OCI-LY7 (cell line): ENCODE results near the gene CPB2.

Source experiments
- EZH2phosphoT487 ChIP-seq: fragments of 200-600 bp; sonication (generic); IDR thresholded peaks from 2 replicates; pipeline ENCODE4 v1.6.1; 2018; ENCODE audit warnings: low read depth, borderline replicate concordance, mild to moderate bottlenecking, mixed run types, antibody characterized with exemption, low read length, moderate library complexity, mixed read lengths
- TF ChIP-seq, protein P1 (sequence below): fragments of 200-600 bp; sonication (generic); conservative IDR thresholded peaks from 2 replicates; pipeline ENCODE4 v1.5.1; 2014; ENCODE audit warnings: mild to moderate bottlenecking, antibody characterized with exemption, low read length, moderate library complexity, mixed read lengths

DNA sequence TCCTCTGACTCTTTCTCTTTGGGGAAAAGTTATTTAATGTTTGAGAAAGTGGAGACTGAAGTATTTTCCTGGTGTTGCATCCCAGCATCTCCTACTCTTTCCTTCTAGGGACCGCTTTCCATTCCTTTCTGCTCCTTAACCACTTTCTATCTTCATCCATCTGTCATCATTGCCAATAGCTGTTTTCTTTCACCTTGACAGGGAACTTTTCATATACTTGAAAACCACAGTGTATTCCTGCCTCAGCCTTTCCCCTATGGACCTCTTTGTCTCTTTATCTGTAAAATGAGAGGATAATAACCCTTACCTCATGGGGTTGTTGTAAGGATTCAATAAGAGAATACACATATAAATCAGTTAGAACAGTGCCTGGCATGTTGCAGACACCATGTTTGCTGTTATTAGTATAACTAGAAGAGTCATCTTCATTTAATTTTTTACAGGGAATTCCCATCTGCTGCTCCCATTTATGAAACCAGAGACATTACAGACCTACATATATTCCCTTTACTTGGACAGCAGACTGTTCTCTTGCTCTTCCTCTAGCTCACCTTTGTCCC is 45.4 kb upstream of the CPB2 start:
- no peak for TF ChIP-seq EZH2phosphoT487
- TF ChIP-seq, protein P1, sequence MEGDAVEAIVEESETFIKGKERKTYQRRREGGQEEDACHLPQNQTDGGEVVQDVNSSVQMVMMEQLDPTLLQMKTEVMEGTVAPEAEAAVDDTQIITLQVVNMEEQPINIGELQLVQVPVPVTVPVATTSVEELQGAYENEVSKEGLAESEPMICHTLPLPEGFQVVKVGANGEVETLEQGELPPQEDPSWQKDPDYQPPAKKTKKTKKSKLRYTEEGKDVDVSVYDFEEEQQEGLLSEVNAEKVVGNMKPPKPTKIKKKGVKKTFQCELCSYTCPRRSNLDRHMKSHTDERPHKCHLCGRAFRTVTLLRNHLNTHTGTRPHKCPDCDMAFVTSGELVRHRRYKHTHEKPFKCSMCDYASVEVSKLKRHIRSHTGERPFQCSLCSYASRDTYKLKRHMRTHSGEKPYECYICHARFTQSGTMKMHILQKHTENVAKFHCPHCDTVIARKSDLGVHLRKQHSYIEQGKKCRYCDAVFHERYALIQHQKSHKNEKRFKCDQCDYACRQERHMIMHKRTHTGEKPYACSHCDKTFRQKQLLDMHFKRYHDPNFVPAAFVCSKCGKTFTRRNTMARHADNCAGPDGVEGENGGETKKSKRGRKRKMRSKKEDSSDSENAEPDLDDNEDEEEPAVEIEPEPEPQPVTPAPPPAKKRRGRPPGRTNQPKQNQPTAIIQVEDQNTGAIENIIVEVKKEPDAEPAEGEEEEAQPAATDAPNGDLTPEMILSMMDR = no peak
